Measurements from ENCODE around the gene EVI2B.

EVI2B gene

GRCh38 chr17:31291820-31292219 lies 22.0 kb downstream of the EVI2B start:
- TF ChIP-seq USF1 (IDR thresholded peaks at IDR 0.05) = no peak
- TF ChIP-seq RAD21 (IDR thresholded peaks at IDR 0.05; ENCODE audit: low read depth) = no peak
- no peak for TF ChIP-seq NFIC (IDR thresholded peaks at IDR 0.05)
- no peak for TF ChIP-seq TEAD4 (IDR thresholded peaks at IDR 0.05)

DNA sequence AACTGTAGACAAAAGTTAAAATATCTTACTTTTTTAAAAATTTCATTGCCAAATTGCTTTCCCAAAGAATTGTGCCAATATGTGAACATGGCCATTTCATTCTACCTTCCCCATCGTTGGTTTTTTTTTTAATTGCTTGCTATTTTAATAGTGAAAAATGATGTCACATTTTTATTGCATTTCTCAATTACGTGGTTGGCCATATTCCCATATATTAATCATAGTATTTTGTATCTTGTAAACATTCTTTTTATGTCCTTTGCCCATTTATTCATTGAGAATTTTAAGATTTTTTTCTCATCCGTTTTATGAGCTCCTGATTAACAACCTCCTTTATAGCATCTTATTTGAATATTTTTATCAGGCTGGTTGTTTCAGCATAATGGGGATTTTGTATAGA lies 24.1 kb downstream of the EVI2B start:
- TF ChIP-seq TEAD4 (IDR thresholded peaks at IDR 0.05) = no peak
- no peak for TF ChIP-seq TCF12 (IDR thresholded peaks at IDR 0.05; ENCODE audit: low read depth)
- TF ChIP-seq FOXM1 (IDR thresholded peaks at IDR 0.05; ENCODE audit: borderline replicate concordance, low read depth) = no peak
- no peak for TF ChIP-seq YY1 (IDR thresholded peaks at IDR 0.05; ENCODE audit: low read depth)
- TF ChIP-seq CREB1 (IDR thresholded peaks at IDR 0.05; ENCODE audit: low read depth) = no peak
- TF ChIP-seq REST (IDR thresholded peaks at IDR 0.05; ENCODE audit: low read depth) = no peak
- no peak for TF ChIP-seq EP300 (IDR thresholded peaks at IDR 0.05; ENCODE audit: borderline replicate concordance)
- TF ChIP-seq USF1 (IDR thresholded peaks at IDR 0.05) = no peak
- TF ChIP-seq EGR1 (IDR thresholded peaks at IDR 0.05) = no peak
- TF ChIP-seq NFIC (IDR thresholded peaks at IDR 0.05) = no peak

- no peak for TF ChIP-seq FOXM1 (IDR thresholded peaks at IDR 0.05; ENCODE audit: borderline replicate concordance, low read depth)
- TF ChIP-seq EP300 (IDR thresholded peaks at IDR 0.05; ENCODE audit: borderline replicate concordance) = no peak
These were observed 27.3 kb downstream of the EVI2B start for GRCh38 chr17:31286587-31286986.

DNA sequence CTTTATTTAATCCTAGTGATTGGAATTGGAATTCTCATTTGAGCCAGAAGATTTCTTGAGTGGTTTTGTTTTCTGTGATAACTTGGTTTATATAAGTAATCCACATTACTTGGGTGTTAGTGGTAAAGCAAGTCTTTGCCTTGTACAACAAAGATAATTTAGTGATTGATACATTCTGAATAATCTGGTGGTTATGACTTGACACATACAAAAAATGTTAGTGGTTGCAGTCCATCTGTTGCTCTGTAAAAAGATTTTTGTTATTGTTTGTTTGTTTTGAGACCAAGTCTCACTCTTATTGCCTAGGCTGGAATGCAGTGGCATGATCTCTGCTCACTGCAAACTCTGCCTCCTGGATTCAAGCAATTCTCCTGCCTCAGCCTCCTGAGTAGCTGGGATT lies 30.0 kb downstream of the EVI2B start:
- TF ChIP-seq TAF1 (IDR thresholded peaks at IDR 0.05; ENCODE audit: low read depth) (no peak), FOXM1 (IDR thresholded peaks at IDR 0.05; ENCODE audit: borderline replicate concordance, low read depth) (no peak), MAX (IDR thresholded peaks at IDR 0.05) (no peak), EGR1 (IDR thresholded peaks at IDR 0.05) (no peak), CREB1 (IDR thresholded peaks at IDR 0.05; ENCODE audit: low read depth) (no peak), CEBPB (IDR thresholded peaks at IDR 0.05) (no peak), EP300 (IDR thresholded peaks at IDR 0.05; ENCODE audit: borderline replicate concordance) (no peak), USF1 (IDR thresholded peaks at IDR 0.05) (no peak), ZBTB7A (IDR thresholded peaks at IDR 0.05; ENCODE audit: low read depth) (no peak), NFIC (IDR thresholded peaks at IDR 0.05) (no peak), YY1 (IDR thresholded peaks at IDR 0.05; ENCODE audit: low read depth) (no peak), REST (IDR thresholded peaks at IDR 0.05; ENCODE audit: low read depth) (no peak), RAD21 (IDR thresholded peaks at IDR 0.05; ENCODE audit: low read depth) (no peak), TEAD4 (IDR thresholded peaks at IDR 0.05) (no peak)

DNA sequence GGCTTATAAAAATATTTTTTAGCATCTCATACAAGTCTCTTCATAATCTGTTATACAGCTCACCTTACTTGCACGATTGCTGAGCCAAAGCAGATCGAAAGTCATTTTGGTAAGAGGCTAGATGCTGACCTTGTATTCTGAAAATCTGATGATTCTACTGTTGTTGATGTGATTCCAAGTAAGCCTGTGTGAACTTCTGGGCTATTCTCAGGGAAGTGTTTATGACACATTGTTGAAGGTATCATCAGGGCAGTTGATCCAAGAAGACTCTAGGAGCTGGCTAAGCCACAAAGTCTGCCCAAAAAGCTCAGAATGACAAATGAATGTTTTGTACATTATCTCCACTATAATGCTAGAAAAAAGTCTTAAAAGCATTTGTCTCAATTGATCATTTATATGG lies 32.8 kb downstream of the EVI2B start:
- TF ChIP-seq TCF12 (IDR thresholded peaks at IDR 0.05; ENCODE audit: low read depth) = no peak
- TF ChIP-seq TEAD4 (IDR thresholded peaks at IDR 0.05) = no peak
- TF ChIP-seq FOXM1 (IDR thresholded peaks at IDR 0.05; ENCODE audit: borderline replicate concordance, low read depth) = no peak
- TF ChIP-seq RAD21 (IDR thresholded peaks at IDR 0.05; ENCODE audit: low read depth) = no peak
- no peak for TF ChIP-seq EP300 (IDR thresholded peaks at IDR 0.05; ENCODE audit: borderline replicate concordance)
- no peak for TF ChIP-seq YY1 (IDR thresholded peaks at IDR 0.05; ENCODE audit: low read depth)
- no peak for TF ChIP-seq CREB1 (IDR thresholded peaks at IDR 0.05; ENCODE audit: low read depth)
- no peak for TF ChIP-seq EGR1 (IDR thresholded peaks at IDR 0.05)
- TF ChIP-seq REST (IDR thresholded peaks at IDR 0.05; ENCODE audit: low read depth) = no peak
- TF ChIP-seq TAF1 (IDR thresholded peaks at IDR 0.05; ENCODE audit: low read depth) = no peak
- TF ChIP-seq CEBPB (IDR thresholded peaks at IDR 0.05) = no peak
- no peak for TF ChIP-seq ZBTB7A (IDR thresholded peaks at IDR 0.05; ENCODE audit: low read depth)
- TF ChIP-seq USF1 (IDR thresholded peaks at IDR 0.05) = no peak
- no peak for TF ChIP-seq MAX (IDR thresholded peaks at IDR 0.05)
- TF ChIP-seq NFIC (IDR thresholded peaks at IDR 0.05) = no peak
